HepG2 (cell line): Measurements from ENCODE around the gene TLR9. TPM values are rescaled to one million over a fixed set of nuclear protein-coding genes. Genes with fewer than 3 reads are reported as not detected.

Source experiments
- ATAC-seq: fragments of 200-7000 bp; cut with Tn5 transposase; 3 replicates; pipeline ENCODE4 v1.9.1; 2020; ENCODE audit warnings: mild to moderate bottlenecking, moderate library complexity
- BruUV-seq: library from RNA; stranded (reverse); fragments of 400-500 nt; replicated peaks from 2 replicates; lab custom pipeline; 2021; lab: Mats Ljungman, UMichigan
- CTCF ChIA-PET: fragments of 300-600 bp; formaldehyde crosslinking; extraction: SDS; loops from one replicate; lab custom pipeline; 2021; ENCODE audit warnings: low total read pairs, inconsistent platforms, low intra/inter-chr PET ratio; lab: Yijun Ruan, JAX
- POLR2A ChIA-PET: fragments of 350-600 bp; sonication (Branson Sonifier 250); formaldehyde crosslinking; loops from one replicate; lab custom pipeline; 2020; ENCODE audit warnings: antibody characterized with exemption, inconsistent platforms; lab: Yijun Ruan, JAX
- DNase-seq: peaks from one replicate; pipeline ENCODE4 v3.0.0-alpha.2; 2015; ENCODE audit warnings: low spot score
- FAIRE-seq: peaks from 3 replicates; lab custom pipeline; 2011; peaks lifted over from hg19 to GRCh38; lab: Jason Lieb, UNC
- H2AFZ ChIP-seq: one replicate; pipeline ENCODE4 v1.6.1; 2011; ENCODE audit warnings: low read length, inconsistent platforms
- H3K27ac ChIP-seq: fragments of 300-600 bp; 3 replicates; pipeline ENCODE4 v1.8.0; 2011; ENCODE audit warnings: mixed run types, mild to moderate bottlenecking, mixed read lengths, low read length, inconsistent platforms; ENCODE audit not compliant: insufficient read depth; ENCODE audit errors: extremely low read length
- H3K27me3 ChIP-seq, 2 experiments: fragments of 200-600 bp in 1 of 2; 2 replicates in 1 of 2; 3 replicates in 1 of 2; pipeline versions ENCODE4 v1.6.0 to v1.8.0; 2011; ENCODE audit warnings: low read length in 2 of 2, mild to moderate bottlenecking in 2 of 2, moderate library complexity in 2 of 2, inconsistent platforms in 1 of 2; ENCODE audit not compliant: insufficient read depth in 2 of 2, control insufficient read depth in 1 of 2
- H3K36me3 ChIP-seq, 2 experiments: fragments of 200-600 bp in 1 of 2; replicated peaks in 1 of 2; 2 replicates in 1 of 2; 3 replicates in 1 of 2; pipeline versions ENCODE4 v1.5.1 to v1.8.0; 2011; ENCODE audit warnings: low read length in 2 of 2, inconsistent platforms in 1 of 2; ENCODE audit not compliant: insufficient read depth in 2 of 2, control insufficient read depth in 1 of 2
- H3K4me1 ChIP-seq: 2 replicates; pipeline ENCODE4 v1.5.1; 2012; ENCODE audit warnings: low read length, inconsistent platforms; ENCODE audit not compliant: insufficient read depth
- H3K4me2 ChIP-seq: 2 replicates; pipeline ENCODE4 v1.6.0; 2011; ENCODE audit warnings: low read depth, low read length, inconsistent platforms
- H3K4me3 ChIP-seq, 3 experiments: fragments of 200-600 bp in 1 of 3; sonication (generic), shearing (Covaris generic) in 1 of 3; replicated peaks in 1 of 3; 2 replicates each; pipeline ENCODE4 v1.5.1; 2011 to 2016; ENCODE audit warnings: low read length in 3 of 3, inconsistent platforms in 2 of 3, low read depth in 2 of 3, mild to moderate bottlenecking in 2 of 3, control low read depth in 1 of 3, mixed read lengths in 1 of 3; ENCODE audit not compliant: insufficient read depth in 1 of 3
- H3K79me2 ChIP-seq: one replicate; pipeline ENCODE4 v1.6.1; 2011; ENCODE audit warnings: low read length, inconsistent platforms; ENCODE audit not compliant: insufficient read depth
- H3K9ac ChIP-seq: 2 replicates; pipeline ENCODE4 v1.6.0; 2011; ENCODE audit warnings: mild to moderate bottlenecking, low read depth, low read length, inconsistent platforms; ENCODE audit not compliant: insufficient read depth
- H3K9me3 ChIP-seq: 2 replicates; pipeline ENCODE4 v1.5.1; 2012; ENCODE audit warnings: mild to moderate bottlenecking, low read length
- H4K20me1 ChIP-seq: 2 replicates; pipeline ENCODE4 v1.6.0; 2011; ENCODE audit warnings: inconsistent platforms, mild to moderate bottlenecking, low read length, moderate library complexity; ENCODE audit not compliant: insufficient read depth
- CC2D1A ChIP-seq: sonication (generic); formaldehyde crosslinking; IDR thresholded peaks from 2 replicates; pipeline ENCODE4 v1.8.1; 2023; ENCODE audit warnings: mild to moderate bottlenecking, missing genetic modification reagents
- CENPBD1 ChIP-seq: sonication (generic); formaldehyde crosslinking; IDR thresholded peaks from 2 replicates; pipeline ENCODE4 v1.8.0; 2022; ENCODE audit warnings: missing genetic modification reagents, low read depth, mild to moderate bottlenecking, borderline replicate concordance
- GPN1 ChIP-seq: sonication (generic); formaldehyde crosslinking; IDR thresholded peaks from 2 replicates; pipeline ENCODE4 v1.5.1; 2020; ENCODE audit warnings: missing genetic modification reagents, borderline replicate concordance
- HMG20B ChIP-seq: conservative IDR thresholded peaks from 2 replicates; pipeline ENCODE4 v1.6.1; 2016; ENCODE audit warnings: missing genetic modification reagents, missing compliant biosample characterization
- ISL2 ChIP-seq: sonication (generic); formaldehyde crosslinking; IDR thresholded peaks from 2 replicates; pipeline ENCODE4 v1.5.0; 2020; ENCODE audit warnings: missing genetic modification reagents
- PAWR ChIP-seq: sonication (generic); formaldehyde crosslinking; IDR thresholded peaks from 2 replicates; pipeline ENCODE4 v1.4.0; 2020; ENCODE audit warnings: missing genetic modification reagents, mild to moderate bottlenecking, borderline replicate concordance
- RBM39 ChIP-seq: fragments of 200-400 bp; formaldehyde crosslinking; IDR thresholded peaks from one replicate; pipeline ENCODE4 v1.6.1; 2018; ENCODE audit warnings: antibody characterized with exemption, mild to moderate bottlenecking, low read depth, low read length; ENCODE audit not compliant: poor library complexity, severe bottlenecking
- RFX3 ChIP-seq: IDR thresholded peaks from 2 replicates; pipeline ENCODE4 v1.6.1; 2016; ENCODE audit warnings: missing biosample characterization, missing genetic modification reagents
- TCF12 ChIP-seq, 2 experiments: fragments of 450-650 bp in 1 of 2; sonication (generic) in 1 of 2; formaldehyde crosslinking in 1 of 2; IDR thresholded peaks; 2 replicates each; pipeline versions ENCODE4 v1.6.1 to v1.8.0; 2017 to 2022; ENCODE audit warnings: antibody characterized with exemption in 1 of 2, mild to moderate bottlenecking in 1 of 2, missing genetic modification reagents in 1 of 2, moderate library complexity in 1 of 2
- ZBTB21 ChIP-seq: sonication (generic); formaldehyde crosslinking; IDR thresholded peaks from 2 replicates; pipeline ENCODE4 v1.4.0; 2020; ENCODE audit warnings: missing genetic modification reagents
- ZGPAT ChIP-seq: IDR thresholded peaks from 2 replicates; pipeline ENCODE4 v1.6.1; 2016; ENCODE audit warnings: mild to moderate bottlenecking
- ZNF121 ChIP-seq: sonication (generic); formaldehyde crosslinking; IDR thresholded peaks from 2 replicates; pipeline ENCODE4 v1.5.0; 2020; ENCODE audit warnings: mild to moderate bottlenecking, missing genetic modification reagents
- ZNF503 ChIP-seq: sonication (generic); formaldehyde crosslinking; IDR thresholded peaks from 2 replicates; pipeline ENCODE4 v1.4.0; 2020; ENCODE audit warnings: missing genetic modification reagents
- ZNF510 ChIP-seq: sonication (generic); formaldehyde crosslinking; IDR thresholded peaks from 2 replicates; pipeline ENCODE4 v1.4.0; 2020; ENCODE audit warnings: low read depth, mild to moderate bottlenecking, missing genetic modification reagents
- ZNF543 ChIP-seq: sonication (generic); formaldehyde crosslinking; IDR thresholded peaks from 2 replicates; pipeline ENCODE4 v1.4.0; 2020; ENCODE audit warnings: mild to moderate bottlenecking, missing genetic modification reagents
- ZNF724P ChIP-seq: sonication (generic); formaldehyde crosslinking; IDR thresholded peaks from 2 replicates; pipeline ENCODE4 v1.8.0; 2022; ENCODE audit warnings: missing genetic modification reagents, borderline replicate concordance
- ZNF777 ChIP-seq: sonication (generic); formaldehyde crosslinking; IDR thresholded peaks from 2 replicates; pipeline ENCODE4 v1.4.0; 2020; ENCODE audit warnings: missing genetic modification reagents
- WGBS: methylation state at CpG from one replicate; pipeline ENCODE4 v1.1.6; 2017; ENCODE audit warnings: low lambda C conversion rate; 5-methylcytosine and 5-hydroxymethylcytosine counted together
- in situ Hi-C: cut with HindIII; loops from 2 replicates; pipeline ENCODE4 v1.10.0; 2017; ENCODE audit warnings: low pct_unique_long_range_greater_than_20kb; ENCODE audit not compliant: extremely low pct_ligation_motif_present
- intact Hi-C: fragments of 100-400 bp; cut with micrococcal nuclease; formaldehyde crosslinking; loops from one replicate; pipeline ENCODE4 v1.10.0; 2022; ENCODE audit not compliant: unreplicated experiment
- polyA plus RNA-seq, 8 experiments: library from polyadenylated mRNA; depleted of rRNA in 3 of 8; stranded (reverse) in 7 of 8; unstranded in 1 of 8; fragments of >200 nt; fragmentation: Illumina TruSeq in 4 of 8; extraction: Trizol in 4 of 8; gene quantifications; 2 replicates each; pipeline versions ENCODE4 v1.2.1 to v1.2.3, GENCODE V29; 2011 to 2016; ENCODE audit warnings: low read depth in 4 of 8, missing spikeins in 1 of 8, mixed read lengths in 1 of 8; ENCODE audit not compliant: insufficient read depth in 1 of 8
- total RNA-seq, 5 experiments: library from RNA; depleted of rRNA; stranded (reverse); fragments of >200 nt; fragmentation: Illumina TruSeq; extraction: Trizol; gene quantifications; 2 replicates each; pipeline ENCODE4 v1.2.3, GENCODE V29; 2016; ENCODE audit warnings: low read depth in 1 of 5

TLR9 gene
- total and polyA plus RNA-seq, 2 of the 13 experiments (the other 11 are each of a cell fraction or from before 2014, with no cell fraction given): not detected

GRCh38 chr3:52238193-52238760 lies 12.8 kb upstream of the TLR9 start (continued):
- no peak for TF ChIP-seq ZNF510 (CRISPR knock-in tag)
- TF ChIP-seq CC2D1A: no peak
- TF ChIP-seq ZNF121 (CRISPR knock-in tag): no peak
- TF ChIP-seq ZBTB21: no peak
- TF ChIP-seq RFX3 (CRISPR knock-in tag): no peak
- TF ChIP-seq GPN1 (CRISPR knock-in tag): no peak
- TF ChIP-seq HMG20B (CRISPR knock-in tag): no peak
- TF ChIP-seq CENPBD1 (CRISPR knock-in tag): no peak
- TF ChIP-seq ZGPAT (CRISPR knock-in tag): no peak

GRCh38 chr3:52237657-52238172 lies 12.3 kb upstream of the TLR9 start:
- Histone ChIP-seq H3K9ac (peak overlapping the region; percentile 89), H3K4me3 (peak overlapping the region; percentile 79 to 100 (median 98); a peak in 5 of 6 replicates), H3K27ac (peak overlapping the region; percentile 68), H3K4me2 (peak overlapping the region; percentile 80), H2AFZ (no peak overlapping the region), H3K4me1 (peaks cover 47% of the 10 kb centered on the region), H3K36me3 (peaks cover 4 to 16% of the 10 kb centered on the region in 2 experiments), H3K9me3 (no peaks in the 10 kb centered on the region), H4K20me1 (peaks cover 13% of the 10 kb centered on the region; the same call in 1 of the 2 replicates), H3K27me3 (no peaks in the 10 kb centered on the region; a peak in 1 of 5 replicates), H3K79me2 (peaks cover 29% of the 10 kb centered on the region)
- ChIA-PET CTCF (no interaction called here), POLR2A (interaction anchor here (0.7 to 5.9 kb wide), 27 partner anchors 8 to 298 kb away, joined by 3 to 126 read pairs (median 5); partner anchors contain the start of genes ABHD14B, ACY1, GLYCTK and POC1A)
- no peak for FAIRE-seq
- in situ Hi-C loops: no loop called here
- intact Hi-C loops: loop anchor here (5.0 kb wide), 1 partner anchor 50 kb away; the partner anchor contains the start of gene GLYCTK
- no TSS peak for BruUV-seq
- DNase-seq: no peak
- peak; percentile 48 for ATAC-seq
- 0% methylated on average over 1 of the region's 8 CpGs for WGBS
- TF ChIP-seq RBM39: peak; percentile 27
- TF ChIP-seq ZNF503 (CRISPR knock-in tag): 0 out of 2 replicates have a peak, but pooled peaks have one; percentile 0
- 0 out of 2 replicates have a peak, but pooled peaks have one; percentile 48 for TF ChIP-seq ZNF543 (CRISPR knock-in tag)
- no peak for TF ChIP-seq PAWR (CRISPR knock-in tag)
- TF ChIP-seq ZNF777 (CRISPR knock-in tag): no peak
- peak; percentile 45; the same call in 1 of the 2 replicates for TF ChIP-seq ZNF724P (CRISPR knock-in tag)
- TF ChIP-seq TCF12 (IDR thresholded peaks at IDR 0.05): no peak
- 0 out of 2 replicates have a peak, but pooled peaks have one; percentile 47 for TF ChIP-seq TCF12 (CRISPR knock-in tag; IDR thresholded peaks at IDR 0.05)
- TF ChIP-seq ISL2: no peak
